ENCODE results near the gene GRAMD4. TPM values are rescaled to one million over a fixed set of nuclear protein-coding genes. Genes with fewer than 3 reads are reported as not detected.

The GRAMD4 gene
- total and polyA plus RNA-seq, 2 donors (not counting 1 experiment from before 2014, with no cell fraction given), result 17.0 to 88.1 TPM

- Histone ChIP-seq H3K4me3 (ENCODE audit: control extremely low read depth in 1 of 5, extremely low read depth in 1 of 5, insufficient read depth in 1 of 5, low read depth in 2 of 5, low read length in 4 of 5) (no peak overlapping the region), H3K4me1 (ENCODE audit: control insufficient read depth in 2 of 2, insufficient read depth in 2 of 2, low read length in 2 of 2) (peaks cover 32 to 39% of the 10 kb centered on the region in 2 donors), H3K9me3 (ENCODE audit: control extremely low read depth in 1 of 3, control insufficient read depth in 2 of 3, insufficient read depth in 1 of 3, low read length in 2 of 3) (peaks cover 0 to 5% (median 0%) of the 10 kb centered on the region in 3 donors), H3K79me2 (ENCODE audit: control insufficient read depth, insufficient read depth, low read length) (peaks cover 32% of the 10 kb centered on the region), H4K20me1 (ENCODE audit: control insufficient read depth, insufficient read depth, low read length, poor library complexity, severe bottlenecking) (peaks cover 53% of the 10 kb centered on the region), H2AFZ (ENCODE audit: insufficient read depth, low read depth, low read length, poor library complexity, severe bottlenecking) (no peak overlapping the region), H3K9ac (ENCODE audit: low read length) (no peak overlapping the region), H3K4me2 (replicated peaks; ENCODE audit: low read depth, low read length, poor library complexity, severe bottlenecking) (peak overlapping the region; percentile 51), H3K36me3 (replicated peaks in 1 of 2; ENCODE audit: control extremely low read depth in 1 of 2, control insufficient read depth in 1 of 2, extremely low read depth in 1 of 2, insufficient read depth in 2 of 2, low read length in 1 of 2) (peaks cover 0 to 53% of the 10 kb centered on the region in 2 experiments), H3K27ac (ENCODE audit: low read length in 2 of 2) (no peak overlapping the region), H3K27me3 (replicated peaks in 1 of 4; ENCODE audit: control extremely low read depth in 1 of 4, control insufficient read depth in 3 of 4, insufficient read depth in 4 of 4, low read length in 3 of 4) (peaks cover 0 to 21% (median 0%) of the 10 kb centered on the region in 4 experiments)
- peaks cover 34% of the 10 kb centered on the region for H3K4me1 Mint-ChIP-seq
- DNase-seq (peak; percentile 33), ATAC-seq (ENCODE audit: low read depth) (no peak)
- no peaks in the 10 kb centered on the region for H3K27me3 Mint-ChIP-seq
- ChIA-PET CTCF (interaction anchor here (1.2 to 4.3 kb wide), 3 partner anchors 48 to 315 kb away, joined by 3 to 28 read pairs (median 5); no protein-coding TSS in a partner anchor), POLR2A (no interaction called here)
- H3K9me3 Mint-ChIP-seq (ENCODE audit: insufficient read depth), result no peaks in the 10 kb centered on the region
- H3K27ac Mint-ChIP-seq, result no peak overlapping the region
- no peak for TF ChIP-seq CTCF (IDR thresholded peaks at IDR 0.05)
- TF ChIP-seq EZH2 (IDR thresholded peaks at IDR 0.05; ENCODE audit: borderline replicate concordance, insufficient read depth, low read depth, low read length, poor library complexity, severe bottlenecking), result no peak
- intact Hi-C loops (cut with micrococcal nuclease), result loop anchor here (5.0 kb wide), 1 partner anchor 60 kb away; no protein-coding TSS in a partner anchor
- WGBS (ENCODE audit: insufficient coverage), result 48% methylated on average over 17 of the region's 17 CpGs
- peak overlapping the region; percentile 50 for H3K4me3 Mint-ChIP-seq
Observed at GRCh38 chr22:46671824-46672432, 51.7 kb downstream of the GRAMD4 start.

GRCh38 chr22:46672731-46673130 is 52.5 kb downstream of the GRAMD4 start:
- H3K4me1 Mint-ChIP-seq, result peaks cover 34% of the 10 kb centered on the region
- Histone ChIP-seq H3K4me2 (replicated peaks; ENCODE audit: low read depth, low read length, poor library complexity, severe bottlenecking) (no peak overlapping the region), H3K4me1 (ENCODE audit: control insufficient read depth in 2 of 2, insufficient read depth in 2 of 2, low read length in 2 of 2) (peaks cover 32 to 39% of the 10 kb centered on the region in 2 donors), H3K79me2 (ENCODE audit: control insufficient read depth, insufficient read depth, low read length) (peaks cover 32% of the 10 kb centered on the region), H4K20me1 (ENCODE audit: control insufficient read depth, insufficient read depth, low read length, poor library complexity, severe bottlenecking) (peaks cover 61% of the 10 kb centered on the region), H3K27me3 (replicated peaks in 1 of 4; ENCODE audit: control extremely low read depth in 1 of 4, control insufficient read depth in 3 of 4, insufficient read depth in 4 of 4, low read length in 3 of 4) (peaks cover 0 to 21% (median 0%) of the 10 kb centered on the region in 4 experiments), H3K27ac (ENCODE audit: low read length in 2 of 2) (no peak overlapping the region), H3K9me3 (ENCODE audit: control extremely low read depth in 1 of 3, control insufficient read depth in 2 of 3, insufficient read depth in 1 of 3, low read length in 2 of 3) (peaks cover 0 to 4% (median 0%) of the 10 kb centered on the region in 3 donors), H3K36me3 (replicated peaks in 1 of 2; ENCODE audit: control extremely low read depth in 1 of 2, control insufficient read depth in 1 of 2, extremely low read depth in 1 of 2, insufficient read depth in 2 of 2, low read length in 1 of 2) (peaks cover 0 to 50% of the 10 kb centered on the region in 2 experiments), H2AFZ (ENCODE audit: insufficient read depth, low read depth, low read length, poor library complexity, severe bottlenecking) (no peak overlapping the region), H3K4me3 (ENCODE audit: control extremely low read depth in 1 of 5, extremely low read depth in 1 of 5, insufficient read depth in 1 of 5, low read depth in 2 of 5, low read length in 4 of 5) (no peak overlapping the region), H3K9ac (ENCODE audit: low read length) (no peak overlapping the region)
- CTCF ChIA-PET, result interaction anchor here (1.1 to 4.3 kb wide), 3 partner anchors 9 to 110 kb away, joined by 4 to 28 read pairs (median 5); no protein-coding TSS in a partner anchor
- ATAC-seq (ENCODE audit: low read depth) (no peak), DNase-seq (no peak)
- intact Hi-C loops (cut with micrococcal nuclease), result loop anchor here (5.0 kb wide), 1 partner anchor 60 kb away; no protein-coding TSS in a partner anchor
- no peaks in the 10 kb centered on the region for H3K9me3 Mint-ChIP-seq (ENCODE audit: insufficient read depth)
- H3K4me3 Mint-ChIP-seq, result peak overlapping the region; percentile 93
- H3K27me3 Mint-ChIP-seq, result no peaks in the 10 kb centered on the region
- POLR2A ChIA-PET, result interaction anchor here (1.9 kb wide), 1 partner anchor 79 kb away, joined by 5 read pairs; no protein-coding TSS in a partner anchor
- TF ChIP-seq EZH2 (IDR thresholded peaks at IDR 0.05; ENCODE audit: borderline replicate concordance, insufficient read depth, low read depth, low read length, poor library complexity, severe bottlenecking) (no peak), CTCF (IDR thresholded peaks at IDR 0.05) (no peak)
- peak overlapping the region; percentile 92 for H3K27ac Mint-ChIP-seq
- 62% methylated on average over 16 of the region's 18 CpGs for WGBS (ENCODE audit: insufficient coverage)

All from B cell (primary cell).